Stimulated activated memory B cell treated with anti-CD40 and anti-IgM and Interleukin-4, amounts not matched to agents 10 μg/mL and 1 μg/mL and 100 μg/mL, for 72 hours (primary cell): ENCODE results near the gene MCMBP.
A peak's percentile ranks its signal among the peaks of the same experiment; 100 is the strongest.
"Not testable (repeated sequence)": the region's sequence is repeated elsewhere in the genome, so short reads cannot be mapped to it uniquely, and the experiment has no call there.

Experiments used
- ATAC-seq: fragments of 150-1000 bp; cut with Tn5 transposase; 2 replicates; pipeline ENCODE4 v1.10.0; 2021
- H3K27ac Mint-ChIP-seq: one replicate; pipeline ENCODE4 v1.8.0; 2022; ENCODE audit warnings: mild to moderate bottlenecking, mixed read lengths
- H3K27me3 Mint-ChIP-seq: one replicate; pipeline ENCODE4 v1.8.0; 2022; ENCODE audit warnings: mixed read lengths
- H3K36me3 Mint-ChIP-seq: one replicate; pipeline ENCODE4 v1.8.0; 2022; ENCODE audit warnings: mixed read lengths
- H3K4me1 Mint-ChIP-seq: one replicate; pipeline ENCODE4 v1.8.0; 2022; ENCODE audit warnings: mixed read lengths
- H3K4me3 Mint-ChIP-seq: one replicate; pipeline ENCODE4 v1.8.0; 2022; ENCODE audit warnings: mild to moderate bottlenecking, moderate library complexity, mixed read lengths
- H3K9me3 Mint-ChIP-seq: one replicate; pipeline ENCODE4 v1.8.0; 2022; ENCODE audit warnings: mixed read lengths

The MCMBP gene, protein sequence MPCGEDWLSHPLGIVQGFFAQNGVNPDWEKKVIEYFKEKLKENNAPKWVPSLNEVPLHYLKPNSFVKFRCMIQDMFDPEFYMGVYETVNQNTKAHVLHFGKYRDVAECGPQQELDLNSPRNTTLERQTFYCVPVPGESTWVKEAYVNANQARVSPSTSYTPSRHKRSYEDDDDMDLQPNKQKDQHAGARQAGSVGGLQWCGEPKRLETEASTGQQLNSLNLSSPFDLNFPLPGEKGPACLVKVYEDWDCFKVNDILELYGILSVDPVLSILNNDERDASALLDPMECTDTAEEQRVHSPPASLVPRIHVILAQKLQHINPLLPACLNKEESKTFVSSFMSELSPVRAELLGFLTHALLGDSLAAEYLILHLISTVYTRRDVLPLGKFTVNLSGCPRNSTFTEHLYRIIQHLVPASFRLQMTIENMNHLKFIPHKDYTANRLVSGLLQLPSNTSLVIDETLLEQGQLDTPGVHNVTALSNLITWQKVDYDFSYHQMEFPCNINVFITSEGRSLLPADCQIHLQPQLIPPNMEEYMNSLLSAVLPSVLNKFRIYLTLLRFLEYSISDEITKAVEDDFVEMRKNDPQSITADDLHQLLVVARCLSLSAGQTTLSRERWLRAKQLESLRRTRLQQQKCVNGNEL

GRCh38 chr10:119872610-119872859 is at the start of gene MCMBP:
TSS of gene MCMBP (minus strand) at chr10:119872843. CDS start at chr10:119872584, 259 bp downstream.
- H3K27me3 Mint-ChIP-seq = no peaks in the 10 kb centered on the region
- H3K36me3 Mint-ChIP-seq = no peaks in the 10 kb centered on the region
- peak within 1 kb of the TSS; percentile 93 for H3K27ac Mint-ChIP-seq
- peak within 1 kb of the TSS; percentile 90 for H3K4me3 Mint-ChIP-seq
- peaks cover 35% of the 10 kb centered on the region for H3K4me1 Mint-ChIP-seq
- no peak for ATAC-seq
- H3K9me3 Mint-ChIP-seq = no peaks in the 10 kb centered on the region

GRCh38 chr10:119919826-119920225 is 47.2 kb upstream of the MCMBP start:
- peak; percentile 53 for ATAC-seq
- peak overlapping the region; percentile 27 for H3K27ac Mint-ChIP-seq
- H3K36me3 Mint-ChIP-seq = peaks cover 51% of the 10 kb centered on the region
- H3K27me3 Mint-ChIP-seq = no peaks in the 10 kb centered on the region
- peaks cover 17% of the 10 kb centered on the region for H3K4me1 Mint-ChIP-seq
- no peak overlapping the region for H3K4me3 Mint-ChIP-seq
- no peaks in the 10 kb centered on the region for H3K9me3 Mint-ChIP-seq

GRCh38 chr10:119919271-119919670 is 46.6 kb upstream of the MCMBP start:
- no peak overlapping the region for H3K4me3 Mint-ChIP-seq
- H3K4me1 Mint-ChIP-seq = peaks cover 17% of the 10 kb centered on the region
- H3K27me3 Mint-ChIP-seq = no peaks in the 10 kb centered on the region
- peaks cover 54% of the 10 kb centered on the region for H3K36me3 Mint-ChIP-seq
- ATAC-seq = no peak
- H3K27ac Mint-ChIP-seq = peak overlapping the region; percentile 27
- no peaks in the 10 kb centered on the region for H3K9me3 Mint-ChIP-seq

DNA sequence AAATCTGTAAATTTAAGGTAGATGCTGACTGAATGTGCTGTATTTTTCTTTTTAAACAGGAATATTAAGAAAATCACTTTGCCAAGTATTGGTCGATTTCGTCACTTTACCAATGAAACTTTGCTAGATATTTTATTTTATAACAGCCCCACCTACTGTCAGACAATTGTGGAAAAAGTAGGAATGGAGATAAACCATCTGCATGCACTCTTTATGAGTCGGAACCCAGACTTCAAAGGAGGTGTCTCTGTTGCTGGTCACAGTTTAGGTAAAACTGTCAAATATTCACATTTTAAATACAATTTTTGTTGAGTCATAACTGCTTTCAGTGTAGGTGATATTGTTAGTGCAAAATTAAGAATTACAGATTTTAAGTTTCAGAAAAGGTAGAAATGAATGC is 45.1 kb upstream of the MCMBP start:
- peaks cover 57% of the 10 kb centered on the region for H3K36me3 Mint-ChIP-seq
- no peak overlapping the region for H3K4me3 Mint-ChIP-seq
- no peak for ATAC-seq

GRCh38 chr10:119910689-119911088 is 38.0 kb upstream of the MCMBP start:
- Mint-ChIP-seq H3K4me1 (peaks cover 6% of the 10 kb centered on the region), H3K27me3 (no peaks in the 10 kb centered on the region), H3K9me3 (no peaks in the 10 kb centered on the region), H3K36me3 (peaks cover 56% of the 10 kb centered on the region), H3K27ac (no peak overlapping the region), H3K4me3 (no peak overlapping the region)
- ATAC-seq = no peak

More for the DNA sequence above, 45.1 kb upstream of the MCMBP start:
- Mint-ChIP-seq H3K27me3 (no peaks in the 10 kb centered on the region), H3K27ac (no peak overlapping the region), H3K4me1 (peaks cover 22% of the 10 kb centered on the region), H3K9me3 (no peaks in the 10 kb centered on the region)

GRCh38 chr10:119908166-119908565 is 35.5 kb upstream of the MCMBP start:
- peaks cover 62% of the 10 kb centered on the region for H3K36me3 Mint-ChIP-seq
- ATAC-seq = no peak
- no peaks in the 10 kb centered on the region for H3K27me3 Mint-ChIP-seq
- no peak overlapping the region for H3K27ac Mint-ChIP-seq
- H3K9me3 Mint-ChIP-seq = no peaks in the 10 kb centered on the region
- H3K4me3 Mint-ChIP-seq = no peak overlapping the region
- peaks cover 6% of the 10 kb centered on the region for H3K4me1 Mint-ChIP-seq

- H3K9me3 Mint-ChIP-seq, ATAC-seq, H3K4me1 Mint-ChIP-seq, H3K27ac Mint-ChIP-seq, H3K27me3 Mint-ChIP-seq, H3K4me3 Mint-ChIP-seq: not testable (repeated sequence)
- peaks cover 62% of the 10 kb centered on the region for H3K36me3 Mint-ChIP-seq
Measured at GRCh38 chr10:119907695-119908094, 35.1 kb upstream of the MCMBP start.

GRCh38 chr10:119903946-119904666 is 31.5 kb upstream of the MCMBP start:
- Mint-ChIP-seq H3K36me3 (peaks cover 54% of the 10 kb centered on the region), H3K4me3 (no peak overlapping the region)

GRCh38 chr10:119898577-119898976 is 25.9 kb upstream of the MCMBP start:
- no peak overlapping the region for H3K27ac Mint-ChIP-seq
- H3K9me3 Mint-ChIP-seq = no peaks in the 10 kb centered on the region
- no peak for ATAC-seq
- peaks cover 48% of the 10 kb centered on the region for H3K36me3 Mint-ChIP-seq
- no peak overlapping the region for H3K4me3 Mint-ChIP-seq
- H3K27me3 Mint-ChIP-seq = no peaks in the 10 kb centered on the region
- peaks cover 47% of the 10 kb centered on the region for H3K4me1 Mint-ChIP-seq

More at GRCh38 chr10:119903946-119904666, 31.5 kb upstream of the MCMBP start:
- Mint-ChIP-seq H3K4me1 (peaks cover 2% of the 10 kb centered on the region), H3K27ac (no peak overlapping the region), H3K9me3 (no peaks in the 10 kb centered on the region), H3K27me3 (no peaks in the 10 kb centered on the region)
- ATAC-seq = no peak

DNA sequence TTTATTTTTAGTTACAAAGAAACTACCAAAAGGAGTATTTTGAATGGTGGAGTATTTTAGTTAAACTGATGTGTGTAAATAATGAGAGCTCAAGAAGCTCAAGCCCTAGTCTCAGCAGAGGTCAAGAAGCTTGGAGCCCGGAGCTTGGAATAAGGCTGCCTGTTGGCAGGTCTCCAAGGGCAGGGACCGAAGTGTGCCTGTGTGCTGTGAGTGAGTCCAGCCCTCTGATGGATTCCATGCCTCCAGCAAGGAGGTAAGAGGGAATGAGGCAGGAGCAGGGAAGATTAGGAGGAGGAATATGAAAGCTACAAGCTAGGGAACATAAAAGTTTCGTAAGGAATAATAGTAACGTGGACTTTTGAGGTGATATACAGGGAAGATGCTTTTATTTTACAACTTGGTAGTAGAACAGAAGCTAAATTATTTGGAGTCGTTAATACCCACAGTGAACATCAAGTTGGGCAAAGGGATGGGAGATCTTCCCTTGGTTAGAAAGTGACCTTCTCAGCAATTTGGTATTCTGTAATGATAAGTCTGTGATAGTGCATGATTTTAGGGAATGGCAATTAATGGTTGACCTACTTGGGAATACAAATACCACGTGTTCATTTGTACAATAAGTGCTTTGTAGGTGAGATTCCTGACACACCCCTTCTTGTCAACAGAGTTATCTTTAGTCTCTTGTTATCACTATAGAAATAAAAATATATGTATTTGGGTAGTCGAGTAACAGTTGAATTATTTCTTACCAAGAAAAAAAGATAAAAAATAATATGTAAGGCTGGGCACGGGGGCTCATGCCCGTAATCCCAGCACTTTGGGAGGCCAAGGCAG is 24.5 kb upstream of the MCMBP start:
- Mint-ChIP-seq H3K36me3 (peaks cover 38% of the 10 kb centered on the region), H3K4me1 (peaks cover 53% of the 10 kb centered on the region), H3K27me3 (no peaks in the 10 kb centered on the region), H3K27ac (no peak overlapping the region), H3K9me3 (no peaks in the 10 kb centered on the region), H3K4me3 (no peak overlapping the region)
- ATAC-seq = no peak

GRCh38 chr10:119896061-119896655 is 23.5 kb upstream of the MCMBP start:
- Mint-ChIP-seq H3K27ac (no peak overlapping the region), H3K27me3 (no peaks in the 10 kb centered on the region), H3K4me3 (no peak overlapping the region), H3K9me3 (no peaks in the 10 kb centered on the region), H3K36me3 (peaks cover 38% of the 10 kb centered on the region), H3K4me1 (peaks cover 56% of the 10 kb centered on the region)
- ATAC-seq = no peak

- Mint-ChIP-seq H3K27ac (peak overlapping the region; percentile 92), H3K27me3 (no peaks in the 10 kb centered on the region), H3K36me3 (peaks cover 29% of the 10 kb centered on the region), H3K9me3 (no peaks in the 10 kb centered on the region), H3K4me3 (peak overlapping the region; percentile 98), H3K4me1 (peaks cover 53% of the 10 kb centered on the region)
- no peak for ATAC-seq
Measured at GRCh38 chr10:119893845-119894427, 21.3 kb upstream of the MCMBP start.

- H3K4me3 Mint-ChIP-seq = peak overlapping the region; percentile 98
- H3K27me3 Mint-ChIP-seq = no peaks in the 10 kb centered on the region
- H3K36me3 Mint-ChIP-seq = peaks cover 22% of the 10 kb centered on the region
- no peaks in the 10 kb centered on the region for H3K9me3 Mint-ChIP-seq
- H3K4me1 Mint-ChIP-seq = peaks cover 52% of the 10 kb centered on the region
- peak overlapping the region; percentile 92 for H3K27ac Mint-ChIP-seq
- ATAC-seq = no peak
Measured at GRCh38 chr10:119893074-119893473, 20.4 kb upstream of the MCMBP start.
